ENCODE results near the gene ANAPC4.
"Not testable (repeated sequence)": the region's sequence is repeated elsewhere in the genome, so short reads cannot be mapped to it uniquely, and the experiment has no call there.

ANAPC4 gene, protein sequence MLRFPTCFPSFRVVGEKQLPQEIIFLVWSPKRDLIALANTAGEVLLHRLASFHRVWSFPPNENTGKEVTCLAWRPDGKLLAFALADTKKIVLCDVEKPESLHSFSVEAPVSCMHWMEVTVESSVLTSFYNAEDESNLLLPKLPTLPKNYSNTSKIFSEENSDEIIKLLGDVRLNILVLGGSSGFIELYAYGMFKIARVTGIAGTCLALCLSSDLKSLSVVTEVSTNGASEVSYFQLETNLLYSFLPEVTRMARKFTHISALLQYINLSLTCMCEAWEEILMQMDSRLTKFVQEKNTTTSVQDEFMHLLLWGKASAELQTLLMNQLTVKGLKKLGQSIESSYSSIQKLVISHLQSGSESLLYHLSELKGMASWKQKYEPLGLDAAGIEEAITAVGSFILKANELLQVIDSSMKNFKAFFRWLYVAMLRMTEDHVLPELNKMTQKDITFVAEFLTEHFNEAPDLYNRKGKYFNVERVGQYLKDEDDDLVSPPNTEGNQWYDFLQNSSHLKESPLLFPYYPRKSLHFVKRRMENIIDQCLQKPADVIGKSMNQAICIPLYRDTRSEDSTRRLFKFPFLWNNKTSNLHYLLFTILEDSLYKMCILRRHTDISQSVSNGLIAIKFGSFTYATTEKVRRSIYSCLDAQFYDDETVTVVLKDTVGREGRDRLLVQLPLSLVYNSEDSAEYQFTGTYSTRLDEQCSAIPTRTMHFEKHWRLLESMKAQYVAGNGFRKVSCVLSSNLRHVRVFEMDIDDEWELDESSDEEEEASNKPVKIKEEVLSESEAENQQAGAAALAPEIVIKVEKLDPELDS

DNA sequence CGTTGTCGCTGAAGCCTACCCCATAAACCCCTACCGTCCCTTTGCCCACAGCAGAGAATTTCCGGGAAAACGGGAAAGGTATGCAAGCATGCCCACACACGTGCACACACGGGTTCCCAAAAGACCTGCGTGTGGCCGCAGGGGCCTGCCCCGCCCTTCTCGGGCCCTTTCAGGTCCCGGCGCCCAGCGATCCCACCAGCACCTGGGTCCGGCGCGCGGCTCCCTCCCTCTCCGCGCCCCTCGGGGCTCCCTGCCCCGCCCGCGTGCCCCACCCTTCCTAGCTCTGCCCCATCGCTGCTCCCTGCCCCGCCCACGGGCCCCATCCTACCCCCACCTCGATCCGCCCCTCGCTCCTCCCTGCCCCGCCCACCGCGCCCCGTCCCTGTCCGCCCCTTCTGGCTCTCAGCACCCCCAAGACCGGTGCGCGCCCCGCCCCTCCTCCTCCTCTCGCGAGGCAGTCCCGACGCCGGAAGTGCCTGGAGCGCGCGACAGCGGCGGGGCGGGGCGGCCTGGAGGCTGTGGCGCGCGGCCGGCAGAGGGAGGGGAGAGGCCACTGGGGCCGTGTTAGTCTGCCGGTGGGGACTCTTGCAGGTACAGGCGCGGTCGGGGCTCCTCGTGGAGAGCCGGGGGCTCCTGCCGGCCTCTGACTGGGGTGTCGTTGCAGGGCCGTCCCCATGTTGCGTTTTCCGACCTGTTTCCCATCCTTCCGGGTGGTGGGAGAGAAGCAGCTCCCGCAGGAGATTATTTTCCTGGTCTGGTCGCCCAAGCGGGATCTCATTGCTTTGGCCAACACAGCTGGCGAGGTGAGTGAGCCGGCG, at the start of gene ANAPC4:
Gene ANAPC4, plus strand, starts transcription at position 510 of the 818 bp plus-strand sequence. Its CDS starts 165 bp downstream, at position 675.
- FAIRE-seq (no peak), DNase-seq (ENCODE audit: low spot score) (peak; percentile 82)

DNA sequence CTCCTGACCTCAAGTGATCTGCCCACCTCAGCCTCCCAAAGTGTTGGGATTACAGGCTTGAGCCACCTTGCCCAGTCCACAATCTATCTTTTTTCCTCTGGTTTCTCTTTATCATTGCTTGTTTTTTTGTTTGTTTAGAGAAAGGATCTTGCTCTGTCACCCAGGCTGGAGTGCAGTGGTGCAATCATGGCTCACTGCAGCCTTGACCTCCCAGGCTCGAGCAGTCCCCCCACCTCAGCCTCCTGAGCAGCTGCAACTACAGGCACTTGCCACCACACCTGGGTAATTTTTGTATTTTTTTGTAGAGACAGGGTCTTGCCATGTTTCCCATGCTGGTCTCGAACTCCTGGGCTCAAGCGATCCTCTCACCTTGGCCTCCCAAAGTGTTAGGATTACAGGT, 48.6 kb upstream of the ANAPC4 start:
- not testable (repeated sequence) for FAIRE-seq

DNA sequence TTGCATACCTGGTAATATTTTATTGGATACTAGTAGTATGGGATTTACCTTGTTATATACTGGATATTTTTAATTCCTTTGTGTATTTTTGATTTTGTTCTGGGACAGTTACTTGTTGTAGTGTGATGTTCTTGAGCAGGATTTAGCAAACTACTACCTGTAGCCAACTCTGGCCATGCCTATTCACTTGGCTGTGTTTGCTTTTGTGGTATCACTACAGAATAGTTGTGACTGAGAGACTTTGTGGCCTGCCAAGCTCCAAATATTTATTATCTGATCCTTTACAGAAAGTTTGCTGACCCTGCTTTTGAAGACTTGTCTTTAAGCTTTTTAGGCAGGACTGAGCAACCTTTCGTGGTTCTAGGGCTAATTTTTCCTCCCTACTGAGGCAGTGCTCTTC, 46.7 kb upstream of the ANAPC4 start:
- DNase-seq (ENCODE audit: low spot score) (no peak), FAIRE-seq (no peak)

More for the DNA sequence above, 48.6 kb upstream of the ANAPC4 start:
- not testable (repeated sequence) for DNase-seq (ENCODE audit: low spot score)

DNA sequence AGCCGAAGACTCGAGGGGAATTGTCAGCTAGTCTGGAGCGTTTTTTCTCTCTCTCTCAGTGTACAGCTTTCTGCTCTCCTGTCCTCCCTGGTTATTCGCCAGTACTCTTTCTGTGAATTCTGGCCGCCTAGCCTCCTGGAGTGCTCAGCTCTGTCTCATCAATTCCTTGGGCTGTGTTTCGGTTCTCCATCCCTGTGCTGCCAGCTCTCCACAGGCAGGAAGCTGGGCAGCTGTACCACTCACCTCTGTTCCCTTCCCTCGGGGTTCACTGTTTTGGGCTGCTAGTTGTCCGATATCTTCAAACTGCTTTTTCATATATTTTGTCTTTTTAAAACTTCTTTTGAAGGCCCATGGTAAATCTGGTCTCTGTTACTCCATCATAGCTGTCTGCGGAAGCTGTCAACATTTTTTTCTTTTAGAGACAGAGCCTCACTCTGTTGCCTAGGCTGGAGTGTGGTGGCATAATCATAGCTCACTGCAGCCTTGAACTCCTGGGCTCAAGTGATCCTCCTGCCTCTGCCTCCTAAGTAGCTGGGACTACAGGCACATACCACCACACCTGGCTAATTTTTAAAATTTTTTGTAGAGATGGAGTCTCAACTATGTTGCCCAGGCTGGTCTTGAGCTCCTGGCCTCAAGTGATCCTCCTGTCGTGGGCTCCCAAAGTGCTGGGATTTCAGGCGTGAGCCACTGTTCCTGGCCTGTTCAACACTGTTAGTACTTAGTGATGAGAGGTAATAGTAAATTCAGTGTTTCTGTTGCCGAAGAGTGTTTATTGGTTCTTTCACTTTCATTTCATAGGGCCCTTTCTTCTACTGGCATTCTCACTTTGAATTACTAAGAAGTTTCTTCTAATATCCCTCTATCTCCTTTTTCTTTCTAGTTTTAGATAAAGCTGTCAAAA, 45.9 kb upstream of the ANAPC4 start:
- DNase-seq (ENCODE audit: low spot score) (no peak), FAIRE-seq (no peak)

DNA sequence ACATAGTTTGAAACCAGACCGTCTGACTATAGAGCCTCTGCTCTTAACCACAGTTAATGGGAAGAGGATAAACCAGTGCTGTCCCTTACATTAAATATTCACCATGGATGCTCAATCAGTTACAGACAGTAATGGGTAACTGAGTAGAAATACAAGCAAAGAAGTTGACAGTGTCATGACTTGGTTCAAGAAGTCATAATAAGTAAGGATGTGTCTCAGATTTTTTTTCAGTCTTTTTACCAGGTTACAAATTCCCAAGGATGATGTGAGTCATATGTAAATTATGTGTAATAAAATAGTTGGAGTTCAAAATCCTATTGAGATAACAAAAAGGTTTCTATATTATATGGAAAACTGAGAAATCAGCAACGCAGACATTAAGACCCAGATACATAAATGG, 33.4 kb upstream of the ANAPC4 start:
- peak; percentile 92 for FAIRE-seq
- DNase-seq (ENCODE audit: low spot score) = peak; percentile 62

DNA sequence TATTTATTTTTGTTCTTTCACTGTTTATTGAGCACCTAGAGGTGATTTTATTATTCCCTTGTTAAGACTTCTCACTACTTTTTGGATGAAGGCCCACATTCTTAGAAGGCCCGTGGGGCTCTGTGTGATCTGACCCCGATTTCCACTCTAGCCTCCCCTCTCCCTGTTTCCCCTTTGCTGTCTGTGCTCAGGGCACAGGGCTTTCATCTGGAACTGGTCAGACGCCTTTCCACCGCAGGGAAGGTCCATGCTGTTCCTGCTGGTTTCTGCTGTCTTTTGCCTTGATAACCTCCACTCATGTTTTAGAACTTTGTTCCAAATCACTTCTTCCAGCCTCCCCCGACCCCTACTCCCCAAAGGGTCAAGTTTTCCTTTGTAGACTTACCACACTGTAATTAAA, 31.3 kb upstream of the ANAPC4 start:
- FAIRE-seq = no peak

DNA sequence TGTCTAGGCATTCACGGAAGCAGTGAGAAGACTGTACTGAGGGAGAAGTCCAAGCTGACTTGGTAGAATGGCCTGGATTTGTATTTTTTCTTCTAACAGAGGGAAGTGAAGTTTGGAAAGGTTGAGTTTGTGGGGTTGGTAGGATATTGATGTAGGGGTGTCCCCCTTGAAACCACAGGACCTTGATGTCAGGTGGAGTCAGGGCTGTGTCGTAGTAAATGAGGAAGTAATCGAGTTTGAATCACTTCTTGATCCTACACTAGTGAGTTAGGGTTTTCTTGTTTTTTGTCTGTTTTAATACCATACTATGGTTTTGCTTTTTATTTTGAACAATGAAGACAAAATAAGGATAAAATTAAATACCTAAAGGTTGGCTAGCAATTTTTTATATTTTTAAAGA, 30.1 kb upstream of the ANAPC4 start:
- DNase-seq (ENCODE audit: low spot score) = no peak

More for the DNA sequence above, 31.3 kb upstream of the ANAPC4 start:
- DNase-seq (ENCODE audit: low spot score) = no peak

DNA sequence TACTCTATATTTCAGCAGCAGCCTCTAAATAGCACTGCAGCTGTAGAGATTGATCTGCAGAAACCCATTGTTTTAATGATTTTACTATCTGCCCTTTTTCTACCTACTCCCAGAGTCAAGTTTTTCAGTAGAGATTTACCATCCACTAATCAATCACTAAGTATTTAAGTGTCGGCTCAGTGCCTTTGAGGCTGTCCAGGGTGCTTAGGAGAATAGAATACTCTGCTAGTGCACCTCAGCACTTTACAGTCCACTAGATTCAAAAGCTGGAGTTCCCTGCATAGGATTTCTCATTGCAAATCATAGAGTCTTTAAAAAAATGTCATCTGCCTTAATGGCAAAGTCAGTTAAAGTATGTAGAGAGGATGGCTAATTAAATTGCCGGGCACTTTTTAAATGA, 29.6 kb upstream of the ANAPC4 start:
- DNase-seq (ENCODE audit: low spot score) = no peak
- FAIRE-seq = no peak

More for the DNA sequence above, 30.1 kb upstream of the ANAPC4 start:
- no peak for FAIRE-seq

DNA sequence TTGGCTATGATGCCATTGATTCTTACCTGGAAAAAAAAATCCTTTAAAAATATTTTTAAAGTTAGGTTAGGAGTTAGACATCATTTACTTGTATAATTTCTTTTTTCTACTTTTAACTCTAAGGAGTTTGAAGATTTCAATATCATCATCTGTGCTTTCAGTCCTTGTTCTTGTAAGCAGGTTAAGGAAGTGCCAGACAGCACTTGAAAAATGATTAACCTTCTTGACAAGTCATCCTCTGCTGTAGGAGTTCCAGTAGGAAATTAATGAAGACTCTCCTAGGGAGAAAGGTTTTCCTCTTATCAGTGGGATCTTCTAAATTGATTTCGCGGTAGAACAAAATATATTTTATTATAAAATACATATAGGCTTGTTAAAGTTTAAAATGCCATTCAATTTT, 29.1 kb upstream of the ANAPC4 start:
- no peak for DNase-seq (ENCODE audit: low spot score)
- peak; percentile 86 for FAIRE-seq

DNA sequence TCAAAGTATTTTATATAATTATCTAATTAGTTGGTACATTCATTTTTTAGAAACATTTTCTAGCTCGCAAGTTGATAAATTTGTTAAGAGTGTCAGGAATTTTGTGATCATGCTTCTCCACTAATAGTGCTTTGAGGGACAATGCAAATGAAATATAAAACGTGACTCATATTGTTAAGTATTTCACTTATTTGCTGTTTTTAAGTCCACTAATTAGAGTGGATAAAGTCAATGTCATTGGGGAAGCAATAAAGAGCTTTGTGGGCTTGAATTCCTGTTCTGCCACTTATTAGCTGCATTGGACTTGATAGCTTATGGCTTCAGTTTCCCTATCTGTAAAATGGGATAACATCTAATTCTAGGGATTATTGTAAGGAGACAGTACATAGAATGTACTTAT, 26.5 kb upstream of the ANAPC4 start:
- no peak for DNase-seq (ENCODE audit: low spot score)
- no peak for FAIRE-seq

DNA sequence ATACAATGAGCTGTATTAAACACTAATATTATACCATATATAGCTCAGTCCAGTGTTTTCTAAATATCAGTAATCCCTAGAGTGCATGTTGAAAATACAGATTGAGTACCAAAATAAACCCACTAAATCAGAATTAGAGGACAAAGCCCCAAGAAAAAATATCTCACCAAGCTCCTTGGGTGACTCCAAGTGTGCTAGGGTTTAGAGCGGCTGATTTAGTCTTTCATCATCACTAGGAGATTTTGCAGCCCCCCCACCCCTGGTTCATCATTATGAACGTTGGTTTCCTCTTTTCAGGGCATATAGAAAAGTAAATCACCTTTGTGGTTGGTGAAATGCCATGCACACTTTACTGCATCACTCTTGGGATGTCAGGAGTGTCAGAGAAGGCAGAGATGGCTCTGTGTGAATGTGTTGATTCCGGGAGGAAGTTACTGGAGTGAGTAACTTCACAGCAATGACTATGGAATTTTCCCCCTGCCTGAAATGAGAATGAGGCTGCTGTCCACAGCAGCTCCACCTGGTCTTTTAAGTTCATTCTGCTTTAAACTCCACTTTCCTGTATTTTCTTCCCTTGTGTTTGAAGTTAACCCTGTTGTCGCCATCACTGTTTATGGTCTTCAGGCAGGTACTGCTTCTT, 25.2 kb upstream of the ANAPC4 start:
- FAIRE-seq = peak; percentile 78
- DNase-seq (ENCODE audit: low spot score) = peak; percentile 65

DNA sequence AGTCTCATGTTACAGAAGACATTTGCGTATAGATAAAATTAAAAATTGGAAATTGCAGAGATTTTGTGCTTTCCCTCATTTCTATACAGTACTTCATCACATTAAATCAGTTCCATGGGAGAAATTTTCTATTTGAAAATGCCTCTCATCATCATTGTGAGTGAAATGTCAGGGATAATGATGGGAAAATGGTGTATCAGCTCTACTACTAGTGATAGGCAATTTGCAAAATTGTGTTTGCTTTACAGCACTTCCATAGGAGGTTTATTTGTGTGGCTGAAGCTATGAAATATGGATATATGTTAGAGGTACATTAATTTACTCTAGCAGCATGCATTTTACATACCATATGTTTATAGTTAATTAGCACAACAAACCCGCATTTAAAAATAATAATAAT, 21.0 kb upstream of the ANAPC4 start:
- DNase-seq (ENCODE audit: low spot score) = no peak
- no peak for FAIRE-seq

DNA sequence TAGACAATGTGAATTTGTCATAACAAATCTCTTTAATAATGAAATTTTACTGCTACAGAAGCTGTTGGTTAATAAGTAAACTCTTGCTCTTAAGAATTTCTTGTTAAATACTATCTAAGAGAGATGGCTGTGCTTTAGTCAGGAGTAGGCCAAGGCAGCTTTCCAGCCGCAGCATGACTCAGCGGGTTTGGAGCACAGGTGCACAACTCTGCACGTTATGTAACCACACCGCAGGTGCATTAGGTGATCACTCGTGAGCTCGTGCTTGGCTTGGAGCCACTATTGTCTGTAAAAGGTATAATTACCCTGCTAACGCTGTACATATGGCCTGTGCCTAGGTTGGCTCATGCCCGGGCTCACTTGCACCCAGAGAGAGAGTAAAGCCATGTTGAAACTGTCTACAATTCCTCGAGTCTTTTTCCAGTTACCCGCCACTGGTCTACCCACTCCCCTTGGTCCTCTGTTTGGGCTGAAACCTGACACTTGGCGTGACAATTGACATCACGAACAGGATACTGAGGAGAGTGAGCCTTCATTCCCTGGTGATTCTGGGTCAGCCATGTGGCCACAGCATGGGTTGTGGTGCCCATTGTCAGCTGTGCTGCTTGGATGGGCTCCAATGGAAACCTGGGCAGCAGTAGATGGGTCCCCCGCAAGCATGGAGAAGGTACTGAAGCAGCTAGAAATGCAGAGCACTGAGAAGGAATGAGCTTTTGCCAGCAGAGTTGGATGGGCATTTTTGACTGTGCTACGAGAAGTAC, 18.4 kb upstream of the ANAPC4 start:
- FAIRE-seq (no peak), DNase-seq (ENCODE audit: low spot score) (no peak)

DNA sequence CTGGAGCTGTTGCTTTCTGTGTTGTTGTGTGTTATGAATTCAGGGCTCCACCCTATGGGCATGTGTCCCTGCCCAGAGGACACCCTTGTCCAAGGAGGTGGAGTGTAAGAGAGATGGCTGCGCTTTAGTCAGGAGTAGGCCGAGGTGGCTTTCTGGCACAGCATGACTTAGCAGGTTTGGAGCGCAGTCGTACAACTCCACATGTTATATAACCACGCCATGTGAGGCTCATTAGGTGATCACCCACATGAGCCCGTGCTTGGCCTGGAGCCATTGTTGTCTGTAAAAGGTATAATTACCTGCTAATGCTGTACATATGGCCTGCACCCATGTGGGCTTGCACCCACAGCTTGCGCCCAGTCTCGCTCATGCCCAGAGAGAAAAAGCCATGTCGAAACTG, 15.8 kb upstream of the ANAPC4 start:
- DNase-seq (ENCODE audit: low spot score) (no peak), FAIRE-seq (no peak)

DNA sequence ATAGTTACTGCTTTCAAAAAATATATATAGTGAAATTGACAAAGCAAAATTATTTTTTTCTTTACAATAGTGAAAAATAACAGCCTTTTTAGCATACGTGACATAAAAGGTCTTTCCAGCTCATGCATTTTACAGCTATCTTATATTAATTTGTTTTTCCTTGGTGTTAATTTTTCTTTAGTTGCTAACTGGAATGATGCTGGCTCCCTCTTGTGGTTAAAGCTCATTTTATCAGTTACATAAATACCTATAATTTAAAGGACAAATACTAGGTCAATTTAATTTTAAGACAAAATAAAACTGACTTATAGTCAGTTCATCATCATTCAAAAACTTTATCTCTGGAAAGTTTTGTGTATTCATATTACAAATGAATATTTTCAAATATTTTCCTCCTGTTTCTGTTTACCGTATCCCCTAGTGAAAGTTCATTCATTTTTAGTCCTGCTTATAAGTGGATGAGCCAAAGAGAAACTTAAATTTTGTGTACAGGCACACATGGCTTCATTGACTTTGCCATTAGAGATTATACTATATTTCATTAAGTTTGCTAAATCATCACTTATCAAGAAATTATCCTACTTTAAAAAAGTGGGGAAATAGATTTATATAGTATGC, 9.9 kb upstream of the ANAPC4 start:
- peak; percentile 82 for FAIRE-seq
- peak; percentile 31 for DNase-seq (ENCODE audit: low spot score)

DNA sequence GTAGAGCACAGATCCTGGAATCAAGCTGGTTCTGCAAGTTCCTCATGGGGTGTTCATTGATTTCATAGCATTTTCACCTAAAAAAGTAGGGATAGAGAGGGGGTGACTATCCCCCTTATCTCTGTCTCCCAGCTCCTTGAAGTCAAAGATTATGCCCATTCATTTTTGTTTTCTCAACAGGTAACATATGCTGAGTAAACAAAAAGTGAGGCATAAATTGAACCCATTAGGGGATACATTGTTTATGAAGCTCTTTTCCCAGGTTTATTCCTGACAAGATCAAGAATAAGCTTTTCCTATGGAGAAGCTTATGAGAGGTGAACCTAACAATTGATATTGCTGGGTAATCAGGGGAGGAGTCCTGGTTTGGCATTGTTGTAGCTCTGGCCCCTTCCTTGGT, 9.2 kb upstream of the ANAPC4 start:
- DNase-seq (ENCODE audit: low spot score) = no peak
- no peak for FAIRE-seq

DNA sequence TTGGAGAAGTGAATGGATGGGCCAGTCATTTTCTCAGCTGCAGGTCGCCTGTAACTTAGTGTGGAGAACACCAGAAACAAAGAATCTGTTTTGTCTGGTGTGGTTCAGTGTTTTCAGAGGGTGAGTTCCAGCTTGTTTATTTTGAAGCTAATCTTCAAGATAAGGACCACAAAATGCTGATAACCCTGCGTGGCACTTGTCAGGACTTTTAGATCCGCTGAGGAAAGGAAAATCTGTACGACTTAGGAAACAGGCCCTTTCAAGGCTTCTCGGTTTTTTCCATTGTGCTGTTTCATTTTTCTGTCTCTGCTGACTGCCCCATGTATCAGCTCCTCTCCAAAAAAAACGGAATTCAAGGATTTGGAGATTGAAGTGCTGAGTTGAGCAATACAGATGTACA, 8.7 kb upstream of the ANAPC4 start:
- DNase-seq (ENCODE audit: low spot score) (no peak), FAIRE-seq (no peak)

DNA sequence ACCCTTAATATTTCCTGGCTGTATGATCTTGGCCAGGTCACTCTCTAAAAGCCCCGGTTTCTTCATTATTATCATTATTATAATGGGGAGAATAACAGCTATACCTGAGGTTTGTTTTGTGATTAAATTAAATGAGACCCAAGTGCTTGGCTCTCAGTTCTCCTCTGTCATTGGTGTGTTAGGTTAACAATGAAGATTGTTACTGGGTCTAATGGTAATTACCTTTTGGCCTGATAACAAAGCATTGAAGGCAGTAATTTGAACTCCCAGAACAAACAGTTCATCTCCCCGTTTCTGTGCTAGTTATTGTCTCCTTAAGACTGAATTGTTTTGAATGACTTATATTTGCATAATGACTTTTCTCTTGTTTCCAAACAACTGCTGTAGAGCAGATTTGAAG, 6.8 kb upstream of the ANAPC4 start:
- DNase-seq (ENCODE audit: low spot score) = no peak

DNA sequence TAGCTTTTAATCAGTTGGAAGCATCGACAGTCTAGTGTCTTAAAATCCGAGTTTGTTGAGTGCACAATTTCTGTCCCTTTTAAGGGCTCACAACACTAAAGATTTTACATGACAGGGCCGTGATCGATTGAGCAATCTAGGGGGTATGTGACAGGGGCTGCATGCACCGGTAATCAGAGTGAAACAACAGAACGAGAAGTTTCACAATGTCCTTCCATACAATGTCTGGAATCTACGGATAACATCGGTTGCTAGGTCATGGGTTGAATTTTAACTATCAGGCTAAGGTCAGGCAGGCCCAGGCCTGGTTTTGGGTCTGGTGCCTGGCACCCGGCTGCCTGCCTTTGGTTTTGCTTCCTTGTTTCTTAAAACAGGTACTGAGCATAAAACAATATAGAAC, 4.5 kb upstream of the ANAPC4 start:
- FAIRE-seq; DNase-seq (ENCODE audit: low spot score): not testable (repeated sequence)

More for the DNA sequence above, 6.8 kb upstream of the ANAPC4 start:
- no peak for FAIRE-seq
